GM21619 (cell line): ENCODE data around the gene ACAD11.
"Not testable (repeated sequence)": the region's sequence is repeated elsewhere in the genome, so short reads cannot be mapped to it uniquely, and the experiment has no call there.

Experiments
- ATAC-seq: cut with Tn5 transposase; IDR thresholded peaks from one replicate; pipeline ENCODE4 v1.9.1; 2021; ENCODE audit not compliant: unreplicated experiment

Gene ACAD11

DNA sequence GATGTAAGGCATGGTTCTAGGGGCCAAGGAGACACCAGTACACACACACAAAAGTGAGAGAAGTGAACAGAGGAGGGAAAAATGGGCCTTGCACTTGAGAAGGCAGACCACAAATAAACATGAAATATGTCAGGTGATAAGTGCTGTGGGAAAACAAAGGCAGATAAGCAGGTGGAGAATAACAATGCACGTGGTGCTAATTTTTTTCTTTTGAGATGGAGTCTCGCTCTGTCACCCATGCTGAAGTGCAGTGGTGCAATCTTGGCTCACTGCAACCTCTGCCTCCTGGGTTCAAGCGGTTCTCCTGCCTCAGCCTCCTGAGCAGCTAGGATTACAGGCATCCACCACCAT, 103.6 kb downstream of the ACAD11 start:
- ATAC-seq = not testable (repeated sequence)

DNA sequence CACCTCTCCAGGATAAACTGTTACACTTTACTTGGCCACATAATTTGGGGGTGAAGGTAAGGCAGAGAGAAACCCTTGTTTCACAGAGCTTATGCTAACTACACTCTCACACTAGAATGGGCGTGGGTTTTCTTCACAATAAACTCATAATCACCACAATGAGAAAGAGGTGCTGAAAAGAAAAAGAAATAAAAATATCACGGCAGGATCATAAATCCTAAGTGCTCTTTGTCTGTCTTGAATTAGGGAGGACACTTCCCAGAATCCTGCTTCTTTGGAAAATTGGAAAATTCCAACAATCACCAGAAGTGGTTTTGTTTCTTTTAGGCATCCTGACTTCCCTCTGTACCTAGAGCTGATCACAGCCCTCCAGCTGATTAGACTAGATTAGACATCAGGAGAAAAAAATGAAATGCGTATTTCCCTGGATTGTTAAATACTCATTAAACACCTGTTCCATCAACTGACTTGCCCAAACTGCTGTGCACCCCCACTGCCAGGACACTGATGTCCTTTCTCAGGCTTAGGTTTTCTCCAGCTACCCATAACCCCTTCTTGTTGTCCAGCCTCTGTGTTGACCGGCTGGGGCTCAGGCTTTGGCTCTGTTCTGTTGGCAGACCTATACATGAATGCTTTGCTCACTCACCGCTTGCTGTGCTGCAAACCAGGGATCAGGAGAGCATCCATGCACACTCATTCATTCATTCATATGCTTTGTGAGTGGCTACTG, 104.1 kb downstream of the ACAD11 start:
- no peak for ATAC-seq

DNA sequence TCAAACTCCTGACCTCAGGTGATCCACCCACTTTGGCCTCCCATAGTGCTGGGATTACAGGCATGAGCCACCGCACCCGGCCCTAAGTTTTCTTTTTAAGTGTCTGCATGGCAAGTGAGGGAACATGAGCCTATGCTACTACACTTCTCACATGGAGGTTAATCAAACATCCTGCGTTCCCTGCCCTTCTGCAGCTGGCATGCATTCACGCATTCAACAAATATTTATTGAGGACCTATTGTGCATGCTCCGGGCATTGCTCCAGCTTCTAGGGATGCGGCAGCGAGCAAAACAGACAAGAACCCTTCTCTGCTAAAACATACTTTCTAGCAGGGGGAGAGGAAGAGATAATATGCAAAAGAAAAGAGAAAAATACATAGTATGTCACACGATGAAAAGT, 105.2 kb downstream of the ACAD11 start:
- ATAC-seq = no peak

DNA sequence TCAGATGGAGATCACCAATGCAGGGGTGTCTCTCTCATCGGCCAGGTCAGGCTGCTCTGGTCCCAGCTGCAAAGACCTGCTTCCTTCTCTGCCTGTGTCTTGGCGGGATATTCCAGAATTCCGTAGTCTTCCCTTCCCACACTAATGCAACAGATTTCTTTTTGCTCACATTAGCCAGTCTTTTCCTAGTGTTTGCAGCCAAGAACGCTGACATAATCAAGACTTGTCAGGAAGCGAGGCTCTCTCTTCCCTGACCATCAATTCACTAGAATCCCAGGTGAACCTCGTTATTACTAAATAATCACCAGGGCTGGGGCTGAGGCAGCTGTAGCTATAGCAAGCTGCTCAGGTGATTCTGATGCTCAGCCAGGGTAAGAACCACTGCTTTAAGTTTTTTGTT, 105.8 kb downstream of the ACAD11 start:
- no peak for ATAC-seq

DNA sequence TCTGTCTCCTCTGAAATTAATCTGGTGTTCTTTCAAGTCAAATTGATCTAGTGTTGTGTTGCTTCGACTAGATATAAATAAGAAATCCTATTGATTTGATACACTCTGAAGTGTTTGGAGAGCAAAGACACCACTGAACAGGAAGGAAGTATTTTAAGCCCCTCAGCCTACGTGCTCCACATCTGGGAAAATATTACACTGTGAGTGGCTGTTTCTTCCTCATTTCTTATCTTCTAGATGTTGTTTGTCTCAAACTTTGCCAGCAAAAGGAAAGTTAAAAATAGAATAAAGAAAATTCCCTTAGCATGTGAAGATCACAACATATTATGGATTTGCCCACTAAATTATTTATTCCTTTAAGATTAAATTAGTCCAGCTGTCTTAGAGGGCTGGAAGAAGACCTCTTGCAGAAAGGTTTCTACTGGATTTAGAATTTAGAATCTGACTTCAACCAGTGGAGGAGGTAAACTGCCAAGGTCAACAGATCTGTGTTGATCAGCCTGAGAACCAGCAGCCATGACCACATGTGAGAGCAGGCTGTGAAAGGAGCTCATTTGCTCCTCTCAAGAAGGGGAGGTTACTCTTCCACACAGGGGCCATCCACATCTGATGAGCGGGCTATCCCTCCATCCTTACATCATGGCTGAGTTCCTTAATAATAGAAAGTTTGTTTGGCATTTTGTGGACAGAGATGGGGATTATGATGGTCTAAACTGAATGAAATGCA, 108.9 kb downstream of the ACAD11 start:
- ATAC-seq = no peak

DNA sequence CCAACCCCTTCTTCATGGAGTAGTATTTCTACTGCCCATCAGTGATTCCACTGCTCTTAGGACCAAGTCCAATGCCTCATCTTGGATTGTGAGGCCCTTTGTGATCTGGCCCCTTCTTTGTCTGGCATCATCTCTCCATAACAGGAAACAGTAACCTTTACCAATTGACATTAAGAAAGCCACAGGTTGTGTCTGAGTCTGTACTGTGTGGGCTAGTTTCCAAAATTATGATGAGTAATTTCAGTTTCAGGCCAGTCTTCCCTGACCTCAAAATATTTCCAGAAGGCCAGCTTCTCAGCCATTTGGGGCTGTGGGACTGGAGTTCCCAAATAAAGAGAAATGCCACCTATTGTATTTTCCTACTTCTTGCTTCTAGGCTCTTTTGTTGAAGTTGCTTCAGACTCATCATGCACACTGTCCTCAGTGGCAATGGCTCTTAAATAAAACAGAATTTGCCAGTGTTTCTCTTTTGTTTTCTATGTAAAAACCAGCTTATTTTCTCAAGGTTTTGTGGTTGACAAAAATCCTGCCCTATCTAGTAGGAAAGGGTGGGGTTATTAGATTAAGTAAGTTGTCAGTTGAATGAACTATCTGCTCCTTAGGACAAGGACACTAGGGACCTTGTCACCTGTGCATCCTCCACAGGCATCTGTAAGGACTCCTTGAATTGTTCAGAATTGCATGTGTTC, 109.6 kb downstream of the ACAD11 start:
- ATAC-seq = peak; percentile 79

DNA sequence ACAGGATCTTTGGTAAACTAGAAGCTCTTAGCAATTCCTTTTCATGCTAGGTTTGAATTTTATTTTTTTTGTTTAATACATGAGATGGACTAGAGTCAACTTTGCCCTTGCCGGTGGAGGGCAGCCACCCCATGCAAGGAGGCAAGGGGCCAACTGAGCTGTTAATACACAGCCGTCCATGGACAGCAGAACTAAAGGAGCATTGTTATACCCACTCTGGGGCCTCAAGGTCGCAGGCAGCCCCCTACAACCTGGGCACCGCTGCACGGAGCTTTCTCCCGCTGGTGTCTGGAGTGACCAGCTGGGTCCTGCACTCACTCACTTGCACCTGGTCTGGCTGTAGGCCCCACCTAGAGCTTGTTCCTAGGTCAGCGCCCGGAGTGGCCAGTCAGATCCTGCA, 110.4 kb downstream of the ACAD11 start:
- no peak for ATAC-seq

DNA sequence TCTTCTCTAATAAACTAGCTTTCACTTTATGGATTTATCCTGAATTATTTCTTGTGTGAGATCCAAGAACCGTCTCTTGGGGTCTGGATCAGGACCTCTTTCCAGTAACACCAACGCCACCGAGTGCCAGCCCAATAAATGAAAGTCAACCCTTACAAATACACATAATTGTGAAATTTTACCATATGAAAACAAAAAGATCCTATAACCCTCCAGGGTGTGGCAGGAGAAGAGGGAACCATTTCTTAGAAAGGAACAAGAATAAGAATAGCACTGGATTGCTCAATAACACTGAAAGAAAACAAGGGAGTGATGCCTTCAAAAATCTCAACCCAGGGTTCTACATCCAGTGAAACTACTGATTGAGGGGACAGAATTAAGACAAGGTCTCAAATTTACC, 114.1 kb downstream of the ACAD11 start:
- no peak for ATAC-seq

DNA sequence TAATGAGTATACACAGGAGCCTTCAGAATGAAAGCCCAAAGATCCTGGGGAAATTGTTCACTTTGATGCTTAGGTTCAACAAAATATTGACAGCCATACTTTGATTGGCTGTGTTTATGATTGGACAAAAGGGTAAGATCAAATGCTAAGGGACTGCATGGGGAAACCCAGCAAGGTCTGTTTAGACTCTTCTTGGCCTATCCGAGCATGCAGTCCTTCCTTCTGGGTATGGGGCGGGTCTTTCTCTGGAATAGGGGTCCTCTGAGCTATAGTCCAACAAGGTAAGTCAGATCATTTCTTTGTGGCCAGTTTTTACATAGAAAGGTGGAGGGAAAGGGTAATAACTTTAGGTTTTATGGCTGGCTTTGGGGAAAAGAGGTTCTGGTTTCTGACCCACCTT, 115.5 kb downstream of the ACAD11 start:
- no peak for ATAC-seq

DNA sequence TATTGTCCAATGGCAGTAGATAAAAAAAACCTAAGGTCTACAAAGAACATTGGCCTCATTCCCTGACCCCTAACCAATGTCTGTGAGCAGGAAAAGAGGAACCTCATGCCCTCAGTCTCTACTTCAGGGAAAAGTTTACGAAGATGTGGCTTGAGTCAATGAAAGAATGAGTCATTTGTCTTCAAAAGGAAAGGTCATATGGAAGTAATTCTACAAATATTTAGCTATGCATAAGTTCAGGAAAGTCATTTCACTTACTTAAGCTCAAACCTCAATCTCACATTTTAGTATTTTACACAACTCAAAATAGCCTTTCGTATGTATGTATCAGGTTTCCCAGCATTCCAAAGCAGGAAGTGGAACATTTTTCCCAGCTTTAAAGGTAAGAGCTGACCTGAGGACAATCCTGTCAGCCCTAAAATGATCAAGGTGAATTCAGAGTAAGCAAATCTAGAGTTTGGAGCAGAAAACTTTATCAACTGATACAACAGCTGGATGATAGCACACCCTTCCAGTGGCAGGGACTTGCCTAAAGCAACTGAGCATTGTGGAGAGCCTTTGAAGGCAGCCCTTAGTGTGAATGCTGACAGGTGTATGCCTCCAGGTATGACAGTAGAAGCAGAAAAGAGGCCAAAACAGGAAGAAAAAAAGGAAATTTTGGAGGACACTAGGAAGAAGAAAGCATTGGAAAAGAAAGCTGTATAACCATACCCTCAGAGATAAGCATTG, 116.4 kb downstream of the ACAD11 start:
- ATAC-seq = peak; percentile 53

DNA sequence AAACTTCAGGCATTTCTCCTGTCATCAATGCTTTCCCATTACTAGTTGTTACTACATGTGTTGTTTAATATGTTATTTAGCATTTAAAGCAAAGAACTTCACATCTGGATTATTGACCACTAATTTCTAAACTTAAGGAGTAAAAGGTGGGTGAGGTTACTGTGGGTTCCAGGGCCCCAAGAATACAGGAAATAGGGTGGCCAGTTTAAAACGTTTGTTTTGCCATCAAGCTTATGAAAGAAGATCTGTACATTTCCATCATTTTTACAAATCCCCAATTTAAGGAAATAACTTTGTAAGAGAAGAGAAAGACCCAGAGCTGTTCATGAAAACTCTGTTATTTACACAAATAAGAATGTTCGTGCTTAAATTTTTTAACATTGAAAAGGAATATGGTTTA, 117.0 kb downstream of the ACAD11 start:
- no peak for ATAC-seq

DNA sequence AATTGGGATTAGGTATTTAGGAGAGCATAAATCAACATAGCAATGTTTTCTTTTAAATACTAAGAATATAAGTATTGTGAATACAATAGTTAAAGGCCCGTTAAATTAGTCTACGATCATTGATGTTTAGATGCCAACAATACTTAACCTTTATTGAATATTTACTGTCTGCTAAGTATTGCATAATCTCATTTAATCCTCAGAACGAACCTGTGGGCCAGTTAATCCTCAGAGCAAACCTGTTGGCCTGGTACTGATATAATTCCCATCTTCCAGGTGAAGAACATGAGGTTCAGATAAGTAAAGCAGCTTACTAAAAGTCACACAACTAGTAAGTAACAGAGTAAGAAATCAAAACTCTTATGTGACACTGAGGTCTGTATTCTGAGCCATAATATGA, 119.9 kb downstream of the ACAD11 start:
- ATAC-seq = no peak

DNA sequence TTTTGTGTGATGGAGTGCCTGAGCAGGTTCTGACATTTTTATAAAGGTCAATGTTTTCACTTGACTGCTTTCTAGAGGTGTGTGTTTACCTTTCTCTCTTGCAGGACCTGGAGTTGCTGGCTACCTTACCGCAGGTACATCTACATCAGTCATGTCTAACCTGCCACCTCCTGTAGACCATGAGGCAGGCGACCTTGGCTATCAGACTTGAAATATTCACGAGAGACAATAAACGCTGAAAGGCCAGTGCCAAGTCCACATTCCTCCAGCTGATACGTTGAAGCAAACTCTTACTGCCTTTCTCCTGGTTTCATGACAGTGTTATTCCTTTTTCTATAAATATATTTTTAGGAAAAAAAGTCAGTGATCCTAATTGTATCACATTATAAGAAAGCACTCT, 121.5 kb downstream of the ACAD11 start:
- no peak for ATAC-seq

DNA sequence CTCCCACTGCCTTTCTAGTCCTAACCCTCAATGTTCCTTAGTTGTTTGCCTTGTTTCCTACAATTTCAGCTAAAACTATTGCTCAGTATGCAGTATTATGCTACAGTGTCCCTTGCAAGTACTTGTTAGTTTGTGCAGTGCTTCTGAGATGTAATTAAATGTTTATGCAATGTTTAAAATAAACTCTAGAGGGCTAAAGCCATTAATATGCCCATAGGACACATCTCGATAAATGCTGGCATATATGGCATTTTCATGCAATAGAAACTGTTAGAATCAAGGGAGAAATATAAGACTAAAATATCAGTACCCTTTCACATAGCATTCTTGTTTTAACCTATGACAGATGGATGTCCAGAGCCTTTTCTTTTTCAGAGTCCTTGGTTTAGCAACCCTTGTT, 122.3 kb downstream of the ACAD11 start:
- no peak for ATAC-seq

DNA sequence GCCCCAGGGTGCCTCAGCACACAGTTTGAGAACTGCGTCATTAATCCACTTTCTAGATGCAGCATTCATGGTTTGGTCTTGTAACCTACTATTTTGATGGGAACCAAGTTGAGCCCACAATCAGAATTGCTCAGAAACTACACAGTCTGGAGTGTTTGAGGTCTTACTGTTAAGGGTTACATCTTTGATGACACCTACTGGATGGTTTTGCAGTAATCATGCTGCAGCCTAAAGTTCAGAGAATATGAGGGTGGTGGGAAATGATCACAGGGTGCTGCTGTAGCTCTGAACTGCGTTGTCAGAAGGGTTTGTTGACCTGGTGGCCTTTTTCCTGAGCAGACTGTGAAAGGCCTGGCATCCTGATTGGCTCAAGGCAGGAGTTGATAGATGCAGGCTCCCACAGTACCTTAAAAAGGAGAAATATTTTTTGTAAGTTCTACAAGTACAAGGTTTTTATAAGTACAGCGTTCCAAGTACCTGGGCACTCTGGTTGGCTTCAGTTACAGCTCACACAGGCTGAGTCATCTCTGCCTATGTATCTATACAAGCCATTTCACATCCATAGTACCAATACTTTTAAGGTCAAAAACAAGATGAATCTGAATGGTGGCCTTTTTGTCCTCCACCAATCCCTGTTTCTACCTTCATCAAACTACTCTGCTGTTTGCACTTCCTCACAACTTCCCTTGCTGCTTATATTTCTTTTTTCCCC, 123.0 kb downstream of the ACAD11 start:
- no peak for ATAC-seq

DNA sequence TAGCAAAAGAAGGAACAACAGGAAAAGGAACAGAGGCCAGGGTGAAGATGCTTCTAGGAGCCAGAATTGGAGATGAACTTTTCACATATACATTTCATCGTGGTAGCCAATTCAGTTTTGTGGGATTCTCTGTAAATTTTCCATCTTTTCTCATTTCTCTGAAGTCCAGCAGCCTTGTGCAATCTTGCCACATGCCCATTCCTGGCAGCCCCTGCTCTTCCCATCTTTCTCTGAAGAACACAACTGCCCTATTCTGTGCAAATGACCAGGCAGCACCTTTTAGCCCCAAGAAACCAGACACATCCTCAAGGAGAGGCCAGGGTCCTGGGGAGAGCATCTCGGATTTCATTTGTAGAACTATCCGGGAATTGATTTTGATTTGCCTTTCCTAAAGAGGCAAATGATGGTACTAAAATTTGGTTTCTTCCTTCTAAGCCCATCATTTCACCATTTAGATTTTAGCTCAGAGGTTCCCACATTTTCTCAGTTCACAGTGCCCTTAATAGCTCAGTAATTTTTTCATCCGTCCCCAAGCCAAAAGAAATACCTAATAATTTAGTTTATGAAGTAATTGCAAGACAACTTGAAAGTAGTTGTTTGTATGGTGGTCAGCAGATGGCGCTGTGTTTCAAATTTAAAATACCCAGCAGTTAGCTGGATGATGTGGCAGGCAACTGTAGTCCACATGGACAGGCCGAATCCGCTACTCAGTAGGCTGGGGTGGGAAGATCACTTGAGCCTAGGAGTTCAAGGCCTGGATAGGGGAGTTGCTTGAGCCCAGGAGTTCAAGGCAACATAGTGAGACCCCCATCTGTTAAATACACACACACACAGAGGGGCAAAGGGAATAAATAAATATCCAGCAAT, 123.8 kb downstream of the ACAD11 start:
- ATAC-seq = no peak

DNA sequence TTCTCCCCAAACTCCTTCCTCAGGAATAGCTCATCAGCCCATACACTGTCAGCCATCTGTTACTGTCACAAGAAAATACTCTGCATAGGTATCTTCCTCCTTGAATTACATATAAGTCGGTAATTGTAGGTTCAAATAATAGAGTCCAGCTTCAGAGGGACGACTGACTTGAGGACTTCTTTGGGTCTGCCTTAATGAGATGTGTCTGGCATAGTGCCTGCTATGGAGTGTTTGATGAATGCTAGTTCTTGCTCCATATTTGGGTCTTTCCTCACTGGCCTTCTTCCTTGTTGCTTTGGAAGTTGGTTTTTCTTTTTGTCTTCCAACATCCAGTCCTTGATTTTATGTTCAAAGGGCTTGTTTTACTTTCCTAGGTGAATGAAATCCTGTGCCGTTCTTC, 129.0 kb downstream of the ACAD11 start:
- no peak for ATAC-seq

DNA sequence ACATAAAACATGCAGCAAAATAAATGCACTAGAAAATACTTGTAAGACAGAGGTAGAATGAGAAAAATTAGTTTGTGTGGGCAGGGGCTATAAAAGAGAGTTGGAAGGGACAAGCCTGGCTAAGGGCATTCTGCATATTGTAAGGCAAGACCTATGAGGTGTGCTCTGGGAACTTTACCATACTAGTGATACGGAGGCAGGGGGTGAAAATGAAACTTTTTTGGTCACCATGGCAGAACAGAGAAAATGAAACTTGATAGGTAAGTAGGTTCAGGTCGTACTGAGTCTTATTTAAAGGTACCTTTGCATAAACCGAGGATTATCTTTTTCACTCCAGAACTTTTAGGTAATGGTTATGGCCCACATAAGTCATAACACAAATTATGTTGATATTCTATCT, 137.3 kb downstream of the ACAD11 start:
- peak; percentile 89 for ATAC-seq

DNA sequence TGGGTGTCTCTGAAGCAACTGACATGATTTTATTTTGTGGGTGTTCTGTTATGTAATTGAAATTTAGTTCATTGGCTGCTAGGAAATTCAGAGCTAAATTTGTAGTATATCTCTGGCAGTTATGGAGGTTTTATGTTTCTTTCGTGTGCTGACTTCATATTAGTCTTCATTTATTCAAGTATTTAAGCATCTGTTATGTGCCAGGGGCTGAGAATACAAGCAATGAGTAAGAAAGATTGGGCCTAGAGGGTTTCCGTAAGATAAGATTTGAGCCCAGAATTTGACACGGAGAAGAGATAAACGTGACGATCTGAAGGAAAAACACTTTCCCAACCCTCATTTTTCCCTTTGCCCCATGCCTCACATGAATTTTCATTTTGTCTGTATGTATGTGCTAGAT, 137.7 kb downstream of the ACAD11 start:
- ATAC-seq = no peak

DNA sequence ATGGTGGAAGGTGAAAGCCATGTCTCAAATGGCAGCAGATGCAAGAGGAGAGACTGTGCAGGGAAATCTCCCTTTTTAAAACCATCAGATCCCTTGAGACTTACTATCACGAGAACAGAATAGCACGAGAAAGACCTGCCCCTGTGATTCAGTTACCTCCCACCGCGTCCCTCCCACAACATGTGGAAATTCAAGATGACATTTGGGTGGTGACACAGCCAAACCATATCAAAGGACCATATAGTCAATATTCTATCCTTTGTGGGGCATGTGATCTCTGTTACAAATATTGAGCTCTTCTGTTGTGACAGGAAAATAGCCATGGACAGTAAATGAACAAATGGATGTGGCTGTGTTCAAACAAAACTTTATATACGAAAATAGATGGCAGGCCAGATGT, 139.7 kb downstream of the ACAD11 start:
- no peak for ATAC-seq
